ENCODE data around the gene DST. TPM values are rescaled to one million over a fixed set of nuclear protein-coding genes. Genes with fewer than 3 reads are reported as not detected.
A peak's percentile ranks its signal among the peaks of the same experiment; 100 is the strongest.

Gene DST
- total RNA-seq, 1 donor from 2014 or later: 199 TPM

- DNase-seq: no peak
Measured at GRCh38 chr6:56535626-56536025, 107.1 kb downstream of the DST start.

GRCh38 chr6:56534680-56535419 lies 107.8 kb downstream of the DST start:
- no peak for DNase-seq

- DNase-seq: no peak
Measured at GRCh38 chr6:56532766-56533551, 109.7 kb downstream of the DST start.

GRCh38 chr6:56531839-56532595 lies 110.7 kb downstream of the DST start:
- DNase-seq: no peak

- no peak for DNase-seq
Measured at GRCh38 chr6:56529594-56530191, 113.0 kb downstream of the DST start.

- peak; percentile 70 for DNase-seq
Measured at GRCh38 chr6:56528412-56528841, 114.3 kb downstream of the DST start.

GRCh38 chr6:56527934-56528333 lies 114.8 kb downstream of the DST start:
- no peak for DNase-seq

GRCh38 chr6:56526860-56527544 lies 115.7 kb downstream of the DST start:
- DNase-seq: no peak

- DNase-seq: no peak
Measured at GRCh38 chr6:56525974-56526789, 116.5 kb downstream of the DST start.

GRCh38 chr6:56524891-56525703 lies 117.6 kb downstream of the DST start:
- DNase-seq: no peak

- DNase-seq: no peak
Measured at GRCh38 chr6:56522495-56523270, 120.0 kb downstream of the DST start.

- no peak for DNase-seq
Measured at GRCh38 chr6:56521976-56522375, 120.7 kb downstream of the DST start.

GRCh38 chr6:56521454-56521853 lies 121.2 kb downstream of the DST start:
- no peak for DNase-seq

- no peak for DNase-seq
Measured at GRCh38 chr6:56520218-56520617, 122.5 kb downstream of the DST start.

- DNase-seq: no peak
Measured at GRCh38 chr6:56518995-56519767, 123.5 kb downstream of the DST start.

GRCh38 chr6:56517155-56517745 lies 125.4 kb downstream of the DST start:
- DNase-seq: no peak

- DNase-seq: no peak
Measured at GRCh38 chr6:56516003-56516402, 126.7 kb downstream of the DST start.

Data from dermis blood vessel endothelial cell (primary cell).